GM21423 (cell line): ENCODE results near the gene KDM4B.
"Not testable (repeated sequence)": the region's sequence is repeated elsewhere in the genome, so short reads cannot be mapped to it uniquely, and the experiment has no call there.

Source experiments
- ATAC-seq: cut with Tn5 transposase; IDR thresholded peaks from one replicate; pipeline ENCODE4 v1.9.1; 2021; ENCODE audit warnings: mild to moderate bottlenecking, moderate library complexity; ENCODE audit not compliant: unreplicated experiment

KDM4B gene

GRCh38 chr19:4967738-4968461 lies 1.0 kb upstream of the KDM4B start:
- no peak for ATAC-seq

- ATAC-seq: no peak
Measured at GRCh38 chr19:4969292-4969771, 419 bp downstream of the KDM4B start.

GRCh38 chr19:4969772-4970531 lies 1.0 kb downstream of the KDM4B start:
- ATAC-seq: no peak

- no peak for ATAC-seq
Measured at GRCh38 chr19:4970558-4971423, 1.9 kb downstream of the KDM4B start.

GRCh38 chr19:4971424-4971793 lies 2.5 kb downstream of the KDM4B start:
- ATAC-seq: no peak

- no peak for ATAC-seq
Measured at GRCh38 chr19:4971816-4972495, 3.0 kb downstream of the KDM4B start.

GRCh38 chr19:4972509-4973230 lies 3.8 kb downstream of the KDM4B start:
- ATAC-seq: no peak

- ATAC-seq: no peak
Measured at GRCh38 chr19:4974880-4975469, 6.1 kb downstream of the KDM4B start.

- not testable (repeated sequence) for ATAC-seq
Measured at GRCh38 chr19:4975601-4976000, 6.7 kb downstream of the KDM4B start.

- no peak for ATAC-seq
Measured at GRCh38 chr19:4976401-4977298, 7.7 kb downstream of the KDM4B start.

- no peak for ATAC-seq
Measured at GRCh38 chr19:4977299-4978174, 8.6 kb downstream of the KDM4B start.

GRCh38 chr19:4979211-4979807 lies 10.4 kb downstream of the KDM4B start:
- ATAC-seq: no peak

- no peak for ATAC-seq
Measured at GRCh38 chr19:4980067-4980466, 11.2 kb downstream of the KDM4B start.

- no peak for ATAC-seq
Measured at GRCh38 chr19:4980838-4981680, 12.1 kb downstream of the KDM4B start.

- no peak for ATAC-seq
Measured at GRCh38 chr19:4981681-4981958, 12.7 kb downstream of the KDM4B start.

- no peak for ATAC-seq
Measured at GRCh38 chr19:4983346-4984105, 14.6 kb downstream of the KDM4B start.
